ENCODE measurements around the gene HEPH. TPM values are rescaled to one million over a fixed set of nuclear protein-coding genes. Genes with fewer than 3 reads are reported as not detected.

Gene HEPH
- total and polyA plus RNA-seq, 10 of the 15 experiments (the other 5 are each of a cell fraction or from before 2014, with no cell fraction given), result 0.20 to 1.1 (median 0.49) TPM

- no peak for TF ChIP-seq NFXL1 (IDR thresholded peaks at IDR 0.05; ENCODE audit: borderline replicate concordance)
- no peak for TF ChIP-seq E4F1 (IDR thresholded peaks at IDR 0.05; ENCODE audit: borderline replicate concordance, partially characterized antibody)
Observed at GRCh38 chrX:66176134-66176533, 12.1 kb downstream of the HEPH start (continued).

- Histone ChIP-seq H3K9me3 (replicated peaks; ENCODE audit: control insufficient read depth, insufficient read depth, low read length) (no peaks in the 10 kb centered on the region), H3K4me1 (ENCODE audit: control insufficient read depth, insufficient read depth, low read length) (no peaks in the 10 kb centered on the region), H3K27me3 (replicated peaks in 1 of 2; ENCODE audit: control insufficient read depth in 2 of 2, insufficient read depth in 2 of 2, low read length in 1 of 2) (no peaks in the 10 kb centered on the region), H3K36me3 (ENCODE audit: control insufficient read depth in 2 of 2, insufficient read depth in 2 of 2, low read length in 1 of 2) (no peaks in the 10 kb centered on the region), H3K9ac (ENCODE audit: control insufficient read depth, insufficient read depth, low read length) (no peak overlapping the region), H4K20me1 (ENCODE audit: control insufficient read depth, insufficient read depth) (no peaks in the 10 kb centered on the region), H3K4me2 (ENCODE audit: control insufficient read depth, insufficient read depth) (no peak overlapping the region), H3K27ac (ENCODE audit: control insufficient read depth, insufficient read depth) (no peak overlapping the region), H3K4me3 (no peak overlapping the region), H3K79me2 (ENCODE audit: control insufficient read depth, insufficient read depth, low read length) (no peaks in the 10 kb centered on the region), H2AFZ (ENCODE audit: control insufficient read depth, low read depth, low read length) (no peak overlapping the region)
- ATAC-seq, result no peak
- no TSS peak for BruUV-seq (replicated peaks)
- RAD21 ChIA-PET (ENCODE audit: unreplicated experiment), result no interaction called here
- WGBS (ENCODE audit: insufficient coverage, insufficient replicate concordance, low lambda C conversion rate, missing lambda C conversion rate), result 50% methylated on average over 2 of the region's 2 CpGs
- SMC1A ChIA-PET (ENCODE audit: uncharacterized antibody, unreplicated experiment), result interaction anchor here (1.5 kb wide), 1 partner anchor 12 kb away, joined by 4 read pairs; no protein-coding TSS in a partner anchor
- intact Hi-C loops (cut with micrococcal nuclease; ENCODE audit: unreplicated experiment) (no loop called here), in situ Hi-C loops (cut with MboI) (no loop called here)
- no peak for FAIRE-seq
- POLR2A ChIA-PET, result no interaction called here
- CTCF ChIA-PET, result interaction anchor here (0.9 to 1.2 kb wide), 3 partner anchors 9 to 27 kb away, joined by 3 to 7 read pairs (median 4); no protein-coding TSS in a partner anchor
- DNase-seq (ENCODE audit: low read depth, low spot score), result no peak
- TF ChIP-seq SUPT20H (IDR thresholded peaks at IDR 0.05; ENCODE audit: borderline replicate concordance, control insufficient read depth, low read depth, low read length), result no peak
- TF ChIP-seq IRF4 (IDR thresholded peaks at IDR 0.05; ENCODE audit: low read depth, low read length), result no peak
- no peak for TF ChIP-seq CBX5 (IDR thresholded peaks at IDR 0.05; ENCODE audit: low read depth)
- TF ChIP-seq CEBPZ (IDR thresholded peaks at IDR 0.05; ENCODE audit: low read depth, low read length), result no peak
- no peak for TF ChIP-seq PAX8 (IDR thresholded peaks at IDR 0.05)
- TF ChIP-seq NR2C2 (IDR thresholded peaks at IDR 0.05; ENCODE audit: borderline replicate concordance, control insufficient read depth, insufficient read length, low read depth), result no peak
- no peak for TF ChIP-seq LARP7 (IDR thresholded peaks at IDR 0.05)
- TF ChIP-seq MYC (IDR thresholded peaks at IDR 0.05; ENCODE audit: insufficient read depth, insufficient read length, insufficient replicate concordance, low read length, severe bottlenecking), result no peak
- no peak for TF ChIP-seq STAT3 (IDR thresholded peaks at IDR 0.05; ENCODE audit: low read depth, low read length)
- TF ChIP-seq SIN3A (IDR thresholded peaks at IDR 0.05; ENCODE audit: low read depth, low read length), result no peak
- TF ChIP-seq BRCA1 (IDR thresholded peaks at IDR 0.05; ENCODE audit: low read depth, low read length), result no peak
- TF ChIP-seq USF1 (IDR thresholded peaks at IDR 0.05; ENCODE audit: borderline replicate concordance, extremely low read length, insufficient read depth, low read depth, low read length), result no peak
- no peak for TF ChIP-seq HCFC1 (IDR thresholded peaks at IDR 0.05; ENCODE audit: low read length)
- no peak for TF ChIP-seq GABPA (IDR thresholded peaks at IDR 0.05; ENCODE audit: low read depth)
- TF ChIP-seq NR2F1 (conservative IDR thresholded peaks at IDR 0.05), result no peak
Observed at GRCh38 chrX:66191563-66191962, 27.5 kb downstream of the HEPH start.
